GM21529 (cell line): ENCODE results near the gene AK1.
"Not testable (repeated sequence)": the region's sequence is repeated elsewhere in the genome, so short reads cannot be mapped to it uniquely, and the experiment has no call there.

Experiments used
- ATAC-seq: cut with Tn5 transposase; IDR thresholded peaks from one replicate; pipeline ENCODE4 v1.9.1; 2021; ENCODE audit not compliant: unreplicated experiment

Gene AK1

GRCh38 chr9:127884976-127885490 lies 7.6 kb upstream of the AK1 start:
- no peak for ATAC-seq

DNA sequence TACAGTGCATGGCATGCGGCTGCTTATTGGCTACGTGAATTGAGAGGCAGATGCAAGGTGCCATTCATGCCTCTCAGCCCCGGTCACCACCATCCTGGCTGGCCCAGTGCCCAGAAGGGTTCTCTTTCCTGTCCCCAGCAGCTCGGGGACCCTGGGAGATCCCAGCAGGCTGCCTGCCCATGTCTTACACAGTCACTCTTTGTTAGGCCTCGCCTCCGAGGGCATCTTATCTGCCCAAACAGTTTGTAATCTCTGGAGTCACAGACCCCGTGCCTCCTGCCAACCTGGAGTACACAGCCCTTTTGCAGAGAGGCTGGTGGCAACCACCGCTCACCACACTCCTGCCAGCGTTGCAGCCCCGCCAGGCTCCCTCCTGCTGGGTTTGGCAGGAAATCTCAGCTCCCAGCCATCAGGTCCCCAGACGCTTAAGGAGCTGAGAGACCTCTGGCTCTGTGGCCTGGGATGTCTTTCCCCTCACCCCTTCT lies 7.0 kb upstream of the AK1 start:
- no peak for ATAC-seq

GRCh38 chr9:127883959-127884358 lies 6.5 kb upstream of the AK1 start:
- no peak for ATAC-seq

- ATAC-seq: not testable (repeated sequence)
These were observed 4.2 kb upstream of the AK1 start for GRCh38 chr9:127881715-127882114.

GRCh38 chr9:127880143-127880542 lies 2.7 kb upstream of the AK1 start:
- no peak for ATAC-seq

DNA sequence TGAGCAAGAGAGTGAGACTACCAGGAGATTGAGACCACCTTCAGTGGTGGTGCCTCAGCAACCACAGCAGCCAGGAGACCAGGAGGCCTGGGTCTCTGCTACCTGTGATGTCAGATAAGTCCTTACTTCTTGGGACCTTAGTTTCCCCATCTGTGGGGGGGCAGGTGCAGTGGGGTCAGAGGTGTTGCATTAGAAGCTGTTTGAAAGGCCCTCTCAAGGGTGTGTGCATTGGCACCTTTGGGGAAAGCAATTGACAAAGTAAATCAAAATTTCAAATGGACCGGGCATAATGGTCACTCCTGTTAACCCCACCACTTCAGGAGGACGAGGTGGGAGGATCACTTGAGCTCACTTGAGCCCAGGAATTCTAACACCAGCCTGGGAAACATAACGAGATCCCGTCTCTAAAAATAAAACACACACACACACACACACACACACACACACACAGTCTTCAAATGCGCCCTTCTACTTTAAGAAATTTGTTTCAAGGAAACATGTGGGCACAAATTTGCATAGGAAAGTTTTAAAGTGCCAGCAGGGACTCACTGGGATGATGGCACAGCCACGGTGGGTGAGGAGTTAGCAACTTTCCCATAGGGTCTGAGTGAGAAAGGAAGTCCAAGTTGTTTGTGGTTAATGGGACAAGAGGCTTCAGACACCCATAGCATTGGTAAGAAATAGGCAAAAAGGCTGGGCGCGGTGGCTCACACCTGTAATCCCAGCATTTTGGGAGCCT lies 1.3 kb upstream of the AK1 start:
- ATAC-seq: no peak

DNA sequence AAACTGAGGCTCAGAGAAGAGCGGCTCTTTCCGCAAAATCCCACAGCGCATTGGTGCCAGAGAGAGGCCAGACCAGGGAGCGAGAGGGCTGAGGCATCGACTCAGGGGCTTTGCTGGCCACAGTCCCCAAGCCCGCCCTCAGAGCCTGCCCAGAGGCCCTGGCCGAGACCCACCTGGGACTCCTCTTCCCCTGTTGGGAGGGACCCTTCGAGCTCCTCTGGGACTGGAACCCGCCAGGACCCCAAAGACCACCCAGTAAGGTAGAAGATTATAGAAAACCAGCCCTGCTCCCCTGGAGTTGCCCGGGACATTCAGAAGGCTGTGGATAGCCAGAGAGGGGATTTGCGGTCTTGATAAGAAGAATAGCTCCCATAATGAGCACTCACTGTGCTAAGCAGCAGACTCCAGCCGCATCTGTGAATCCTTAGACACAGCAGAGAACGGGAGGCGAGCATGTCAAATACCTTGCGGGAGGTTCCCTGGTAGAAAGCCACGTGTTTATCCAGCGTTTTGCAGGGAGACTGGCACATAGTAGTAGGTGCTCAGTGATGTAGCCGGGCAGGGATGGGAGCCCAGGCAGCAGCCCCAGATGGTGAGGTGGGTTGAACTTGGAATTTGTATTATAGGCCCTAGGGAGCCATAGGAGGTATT lies 651 bp upstream of the AK1 start:
- no peak for ATAC-seq

GRCh38 chr9:127876764-127877562 lies 512 bp downstream of the AK1 start:
- ATAC-seq: no peak

DNA sequence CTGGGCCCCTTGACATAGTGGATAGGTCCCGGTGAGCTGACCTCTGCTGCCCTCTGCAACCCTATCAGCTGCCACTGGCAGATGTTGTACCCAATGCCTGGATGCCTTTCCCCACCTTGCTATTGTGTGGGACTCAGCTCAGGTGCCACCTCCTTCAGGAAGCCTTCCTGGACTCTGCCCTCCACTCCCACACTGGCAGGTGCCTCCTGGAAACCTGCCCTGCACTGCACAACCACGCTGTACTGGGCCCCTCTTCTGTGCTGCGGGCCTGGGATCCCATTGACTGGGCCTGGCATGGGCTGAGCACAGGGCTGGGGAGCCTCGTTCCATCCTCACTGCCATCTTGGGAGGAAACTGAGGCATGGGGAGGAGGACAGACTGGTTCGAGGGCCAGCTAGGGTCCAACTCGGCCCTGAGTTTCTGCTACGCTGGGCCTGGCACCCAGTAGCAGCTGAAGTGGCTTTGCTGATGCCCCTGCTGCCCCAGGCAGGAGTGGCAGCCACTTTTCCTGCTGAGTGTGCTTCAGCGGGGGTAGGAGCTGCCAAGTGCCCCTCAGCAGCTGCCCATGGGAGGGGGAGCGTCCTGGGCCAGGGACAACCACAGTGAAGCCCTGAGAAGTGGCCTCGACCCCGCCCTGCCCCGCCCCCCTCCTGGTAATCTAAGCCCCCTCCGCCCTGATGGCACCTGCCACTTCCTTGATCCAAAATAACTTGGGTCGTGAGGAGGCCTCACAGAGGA lies 1.3 kb downstream of the AK1 start:
- no peak for ATAC-seq

GRCh38 chr9:127875306-127875966 lies 2.0 kb downstream of the AK1 start:
- no peak for ATAC-seq

- no peak for ATAC-seq
These were observed 2.9 kb downstream of the AK1 start for GRCh38 chr9:127874301-127875221.

GRCh38 chr9:127873886-127874285 lies 3.6 kb downstream of the AK1 start:
- no peak for ATAC-seq

DNA sequence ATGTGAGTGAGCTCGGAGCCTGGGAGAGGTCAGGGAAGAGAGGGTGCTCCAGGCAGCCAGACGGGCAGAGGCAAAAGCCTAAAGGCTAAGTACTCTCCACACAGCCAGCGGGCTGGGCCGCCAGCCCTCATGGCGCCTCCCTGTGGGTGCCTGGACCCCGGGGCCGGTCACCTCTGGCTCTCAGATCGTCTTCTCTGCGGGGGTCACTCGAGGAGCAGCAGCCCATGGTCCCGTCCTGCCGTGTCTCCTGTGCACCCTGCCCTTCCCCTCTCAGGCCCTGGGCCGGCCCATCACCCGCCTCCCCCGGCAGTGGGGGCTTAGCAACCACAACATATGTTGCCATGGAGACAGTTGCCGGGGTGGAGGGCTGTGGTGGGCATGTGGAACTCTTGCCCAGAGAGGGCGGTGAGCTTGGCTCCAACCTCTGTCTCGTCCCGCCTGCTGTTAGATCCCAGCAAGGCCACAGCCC lies 4.2 kb downstream of the AK1 start:
- no peak for ATAC-seq

DNA sequence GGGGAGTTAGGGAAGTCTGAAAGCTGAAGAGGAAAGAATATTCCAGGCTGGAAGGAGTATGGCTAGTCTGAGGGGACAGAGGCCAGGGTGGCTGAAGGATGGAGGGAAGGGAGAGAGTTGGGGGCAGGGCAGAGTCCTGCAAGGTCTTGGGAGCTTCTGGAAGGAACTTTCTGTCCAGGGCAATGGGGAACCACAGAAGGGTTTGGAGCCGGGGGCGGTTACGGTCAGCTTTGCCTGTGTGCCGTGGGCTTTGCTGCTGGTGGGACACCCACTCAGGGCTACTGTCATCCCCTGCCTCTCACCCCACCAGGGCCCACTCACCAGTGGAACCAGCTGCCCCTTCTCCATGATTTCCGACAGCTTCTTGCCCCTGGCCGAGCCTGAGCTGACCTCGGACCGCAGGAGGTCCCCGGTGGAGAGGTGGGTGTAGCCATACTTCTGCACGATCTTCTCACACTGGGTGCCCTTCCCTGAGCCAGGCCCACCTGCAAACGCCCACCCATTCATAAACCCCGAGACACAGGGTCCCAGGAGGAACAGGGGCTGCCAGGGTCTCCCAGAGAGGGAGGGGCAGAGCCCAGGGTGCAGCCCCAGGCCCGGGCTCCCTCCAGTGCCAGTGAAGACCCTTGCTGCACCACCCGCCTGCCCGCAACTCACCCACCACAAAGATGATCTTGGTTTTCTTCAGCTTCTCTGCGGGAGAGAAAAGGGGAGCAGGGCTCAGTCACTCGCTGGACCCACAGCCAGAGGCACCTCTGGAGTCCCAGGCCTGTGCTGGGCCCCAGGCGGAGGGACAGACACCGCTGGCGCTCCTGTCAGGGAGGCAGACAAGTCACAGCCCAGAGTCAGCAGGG lies 4.9 kb downstream of the AK1 start:
- no peak for ATAC-seq

DNA sequence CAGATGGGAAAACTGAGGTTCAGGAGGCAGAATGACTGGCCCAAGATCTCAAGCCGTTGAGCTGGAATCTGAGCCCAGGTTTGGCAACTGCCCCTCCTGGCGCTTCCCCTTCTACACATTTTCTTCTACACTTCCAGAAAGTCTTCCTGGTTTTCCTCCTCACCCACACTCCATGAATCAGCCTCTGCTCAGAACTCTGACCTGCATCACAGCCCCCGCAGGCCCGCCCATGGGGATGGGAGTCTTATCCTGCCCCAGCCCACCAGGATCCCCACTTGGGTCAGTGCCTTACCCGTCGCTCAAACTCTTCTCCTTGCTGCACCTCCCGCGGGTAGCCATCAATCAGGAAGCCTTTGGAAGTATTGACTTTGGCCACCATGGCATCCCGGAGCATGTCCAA lies 5.9 kb downstream of the AK1 start:
- ATAC-seq: no peak

- ATAC-seq: no peak
These were observed 6.6 kb downstream of the AK1 start for GRCh38 chr9:127870887-127871286.

- ATAC-seq: not testable (repeated sequence)
These were observed 7.4 kb downstream of the AK1 start for GRCh38 chr9:127870153-127870491.
